ENCODE measurements around the gene FHL1. TPM values are rescaled to one million over a fixed set of nuclear protein-coding genes. Genes with fewer than 3 reads are reported as not detected.

The FHL1 gene
- total RNA-seq, 4 donors from 2014 or later: 64.1 to 225 (median 86.5) TPM

GRCh38 chrX:136199365-136199764 lies 52.0 kb downstream of the FHL1 start:
- 68% methylated on average over 4 of the region's 4 CpGs for WGBS
- Histone ChIP-seq H3K27ac (no peak overlapping the region), H3K36me3 (no peaks in the 10 kb centered on the region), H3K4me3 (no peak overlapping the region), H3K27me3 (no peaks in the 10 kb centered on the region), H3K9me3 (no peaks in the 10 kb centered on the region), H3K4me1 (peaks cover 11% of the 10 kb centered on the region)
- TF ChIP-seq CTCF (IDR thresholded peaks at IDR 0.05) (no peak), EP300 (IDR thresholded peaks at IDR 0.05) (no peak), POLR2A (IDR thresholded peaks at IDR 0.05) (no peak), POLR2AphosphoS5 (IDR thresholded peaks at IDR 0.05) (no peak)
- no peak for DNase-seq (ENCODE audit: low spot score in 2 of 2)

- peaks cover 10% of the 10 kb centered on the region for H3K4me1 ChIP-seq
- 62% methylated on average over 2 of the region's 2 CpGs for WGBS
- H3K27ac ChIP-seq: no peak overlapping the region
Observed at GRCh38 chrX:136200466-136200865, 53.1 kb downstream of the FHL1 start.

GRCh38 chrX:136201601-136202000 lies 54.3 kb downstream of the FHL1 start:
- DNase-seq (ENCODE audit: low spot score in 2 of 2): no peak
- Histone ChIP-seq H3K36me3 (no peaks in the 10 kb centered on the region), H3K4me3 (no peak overlapping the region), H3K27ac (no peak overlapping the region), H3K27me3 (no peaks in the 10 kb centered on the region), H3K9me3 (no peaks in the 10 kb centered on the region), H3K4me1 (peaks cover 5% of the 10 kb centered on the region)
- WGBS: 86% methylated on average over 5 of the region's 5 CpGs
- TF ChIP-seq CTCF (IDR thresholded peaks at IDR 0.05) (no peak), POLR2A (IDR thresholded peaks at IDR 0.05) (no peak), POLR2AphosphoS5 (IDR thresholded peaks at IDR 0.05) (no peak), EP300 (IDR thresholded peaks at IDR 0.05) (no peak)

More at GRCh38 chrX:136200466-136200865, 53.1 kb downstream of the FHL1 start:
- no peaks in the 10 kb centered on the region for H3K27me3 ChIP-seq
- no peaks in the 10 kb centered on the region for H3K36me3 ChIP-seq
- H3K4me3 ChIP-seq: no peak overlapping the region
- H3K9me3 ChIP-seq: no peaks in the 10 kb centered on the region
- DNase-seq (ENCODE audit: low spot score in 2 of 2): no peak
- TF ChIP-seq EP300 (IDR thresholded peaks at IDR 0.05): no peak
- TF ChIP-seq CTCF (IDR thresholded peaks at IDR 0.05): peak in 1 of 2 donors; percentile 13

GRCh38 chrX:136202889-136203288 lies 55.6 kb downstream of the FHL1 start:
- H3K36me3 ChIP-seq: peaks cover 5% of the 10 kb centered on the region
- no peak overlapping the region for H3K4me3 ChIP-seq
- 62% methylated on average over 5 of the region's 5 CpGs for WGBS
- H3K27ac ChIP-seq: peak overlapping the region; percentile 45
- no peak for DNase-seq (ENCODE audit: low spot score in 2 of 2)
- H3K27me3 ChIP-seq: no peaks in the 10 kb centered on the region
- no peak for TF ChIP-seq POLR2A (IDR thresholded peaks at IDR 0.05)
- TF ChIP-seq POLR2AphosphoS5 (IDR thresholded peaks at IDR 0.05): no peak
- TF ChIP-seq EP300 (IDR thresholded peaks at IDR 0.05): no peak
- no peak for TF ChIP-seq CTCF (IDR thresholded peaks at IDR 0.05)
- no peaks in the 10 kb centered on the region for H3K9me3 ChIP-seq
- H3K4me1 ChIP-seq: peaks cover 5% of the 10 kb centered on the region

GRCh38 chrX:136203438-136203837 lies 56.1 kb downstream of the FHL1 start:
- H3K27ac ChIP-seq: peak overlapping the region; percentile 67
- peaks cover 5% of the 10 kb centered on the region for H3K36me3 ChIP-seq
- H3K4me3 ChIP-seq: no peak overlapping the region
- H3K27me3 ChIP-seq: no peaks in the 10 kb centered on the region
- DNase-seq (ENCODE audit: low spot score in 2 of 2): no peak
- no peak for TF ChIP-seq POLR2AphosphoS5 (IDR thresholded peaks at IDR 0.05)
- no peak for TF ChIP-seq CTCF (IDR thresholded peaks at IDR 0.05)
- TF ChIP-seq EP300 (IDR thresholded peaks at IDR 0.05): no peak
- TF ChIP-seq POLR2A (IDR thresholded peaks at IDR 0.05): no peak
- no peaks in the 10 kb centered on the region for H3K9me3 ChIP-seq
- H3K4me1 ChIP-seq: peaks cover 5% of the 10 kb centered on the region

Data from suprapubic skin (tissue), 4 donors.